ENCODE measurements around the gene RUBCN. TPM values are rescaled to one million over a fixed set of nuclear protein-coding genes. Genes with fewer than 3 reads are reported as not detected.

The RUBCN gene
- polyA plus RNA-seq, 1 of the 3 experiments (the other 2 are of a cell fraction): 14.9 TPM

DNA sequence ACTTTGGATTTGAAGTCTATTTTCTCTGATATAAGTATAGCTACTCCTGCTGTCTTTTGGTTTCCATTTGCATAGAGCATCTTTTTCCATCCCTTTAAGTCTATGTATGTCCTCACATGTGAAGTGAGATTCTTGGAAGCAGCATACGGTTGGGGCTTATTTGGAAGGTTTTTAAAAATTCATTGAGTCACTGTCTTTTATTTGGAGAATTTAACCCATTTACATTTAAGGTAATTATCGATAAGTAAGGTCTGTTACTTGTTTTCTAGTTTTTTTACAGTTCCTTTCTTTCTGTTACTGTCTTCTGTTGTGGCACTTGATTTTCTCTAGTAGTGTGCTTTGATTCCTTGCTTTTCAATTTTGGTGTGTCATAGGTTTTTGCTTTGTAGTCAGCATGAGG is 14.0 kb downstream of the RUBCN start:
- Histone ChIP-seq H3K4me2 (no peak overlapping the region), H3K79me2 (ENCODE audit: insufficient read depth) (peaks cover 25% of the 10 kb centered on the region; the same call in 1 of the 2 replicates), H3K27me3 (ENCODE audit: insufficient read depth) (no peaks in the 10 kb centered on the region), H2AFZ (ENCODE audit: low read depth) (no peak overlapping the region), H3K9me3 (peaks cover 4% of the 10 kb centered on the region; the same call in 1 of the 2 replicates), H3K27ac (ENCODE audit: low read depth in 2 of 2, low read length in 1 of 2) (no peak overlapping the region), H3K36me3 (replicated peaks in 1 of 2; ENCODE audit: control insufficient read depth in 1 of 2, insufficient read depth in 2 of 2, low read length in 1 of 2) (peaks cover 0 to 4% of the 10 kb centered on the region in 2 experiments), H3K4me3 (ENCODE audit: low read depth in 2 of 2, low read length in 1 of 2) (no peak overlapping the region), H4K20me1 (ENCODE audit: insufficient read depth) (no peaks in the 10 kb centered on the region), H3K9ac (no peak overlapping the region), H3K9me2 (no peaks in the 10 kb centered on the region), H3F3A (replicated peaks; ENCODE audit: insufficient read depth) (no peaks in the 10 kb centered on the region), H3K4me1 (ENCODE audit: control insufficient read depth in 1 of 2, insufficient read depth in 2 of 2, low read depth in 1 of 2, low read length in 1 of 2) (peaks cover 0 to 7% of the 10 kb centered on the region in 2 experiments; a peak in 1 of 4 replicates)
- POLR2A ChIA-PET: no interaction called here
- 95% methylated on average over 2 of the region's 2 CpGs for WGBS (ENCODE audit: low lambda C conversion rate)
- TF ChIP-seq TEAD4 (IDR thresholded peaks at IDR 0.05; ENCODE audit: borderline replicate concordance, insufficient read depth) (no peak), FOSL2 (IDR thresholded peaks at IDR 0.05; ENCODE audit: borderline replicate concordance, low read depth) (no peak), GABPA (IDR thresholded peaks at IDR 0.05; ENCODE audit: low read depth) (no peak), SIN3A (IDR thresholded peaks at IDR 0.05; ENCODE audit: borderline replicate concordance, low read depth, low read length) (no peak), JUND (IDR thresholded peaks at IDR 0.05) (no peak), NFIC (IDR thresholded peaks at IDR 0.05; ENCODE audit: borderline replicate concordance) (no peak), EZH2phosphoT487 (IDR thresholded peaks at IDR 0.05; ENCODE audit: borderline replicate concordance, low read depth) (no peak), SMC3 (IDR thresholded peaks at IDR 0.05; ENCODE audit: low read depth, low read length) (no peak), MXI1 (IDR thresholded peaks at IDR 0.05; ENCODE audit: low read depth, low read length) (no peak), CHD2 (IDR thresholded peaks at IDR 0.05; ENCODE audit: low read length, partially characterized antibody) (no peak), EP300 (IDR thresholded peaks at IDR 0.05; ENCODE audit: borderline replicate concordance in 1 of 2, low read depth in 1 of 2, low read length in 1 of 2) (no peak), TAF1 (IDR thresholded peaks at IDR 0.05; ENCODE audit: borderline replicate concordance, low read depth, low read length) (no peak), ELF1 (IDR thresholded peaks at IDR 0.05) (no peak)
- TF ChIP-seq, protein P1, sequence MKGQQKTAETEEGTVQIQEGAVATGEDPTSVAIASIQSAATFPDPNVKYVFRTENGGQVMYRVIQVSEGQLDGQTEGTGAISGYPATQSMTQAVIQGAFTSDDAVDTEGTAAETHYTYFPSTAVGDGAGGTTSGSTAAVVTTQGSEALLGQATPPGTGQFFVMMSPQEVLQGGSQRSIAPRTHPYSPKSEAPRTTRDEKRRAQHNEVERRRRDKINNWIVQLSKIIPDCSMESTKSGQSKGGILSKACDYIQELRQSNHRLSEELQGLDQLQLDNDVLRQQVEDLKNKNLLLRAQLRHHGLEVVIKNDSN (IDR thresholded peaks at IDR 0.05; ENCODE audit: borderline replicate concordance, low read depth): no peak
- TF ChIP-seq, protein P2, sequence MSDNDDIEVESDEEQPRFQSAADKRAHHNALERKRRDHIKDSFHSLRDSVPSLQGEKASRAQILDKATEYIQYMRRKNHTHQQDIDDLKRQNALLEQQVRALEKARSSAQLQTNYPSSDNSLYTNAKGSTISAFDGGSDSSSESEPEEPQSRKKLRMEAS (IDR thresholded peaks at IDR 0.05; ENCODE audit: low read depth): no peak
- TF ChIP-seq, protein P3, sequence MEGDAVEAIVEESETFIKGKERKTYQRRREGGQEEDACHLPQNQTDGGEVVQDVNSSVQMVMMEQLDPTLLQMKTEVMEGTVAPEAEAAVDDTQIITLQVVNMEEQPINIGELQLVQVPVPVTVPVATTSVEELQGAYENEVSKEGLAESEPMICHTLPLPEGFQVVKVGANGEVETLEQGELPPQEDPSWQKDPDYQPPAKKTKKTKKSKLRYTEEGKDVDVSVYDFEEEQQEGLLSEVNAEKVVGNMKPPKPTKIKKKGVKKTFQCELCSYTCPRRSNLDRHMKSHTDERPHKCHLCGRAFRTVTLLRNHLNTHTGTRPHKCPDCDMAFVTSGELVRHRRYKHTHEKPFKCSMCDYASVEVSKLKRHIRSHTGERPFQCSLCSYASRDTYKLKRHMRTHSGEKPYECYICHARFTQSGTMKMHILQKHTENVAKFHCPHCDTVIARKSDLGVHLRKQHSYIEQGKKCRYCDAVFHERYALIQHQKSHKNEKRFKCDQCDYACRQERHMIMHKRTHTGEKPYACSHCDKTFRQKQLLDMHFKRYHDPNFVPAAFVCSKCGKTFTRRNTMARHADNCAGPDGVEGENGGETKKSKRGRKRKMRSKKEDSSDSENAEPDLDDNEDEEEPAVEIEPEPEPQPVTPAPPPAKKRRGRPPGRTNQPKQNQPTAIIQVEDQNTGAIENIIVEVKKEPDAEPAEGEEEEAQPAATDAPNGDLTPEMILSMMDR (IDR thresholded peaks at IDR 0.05): no peak
- TF ChIP-seq, protein P4, sequence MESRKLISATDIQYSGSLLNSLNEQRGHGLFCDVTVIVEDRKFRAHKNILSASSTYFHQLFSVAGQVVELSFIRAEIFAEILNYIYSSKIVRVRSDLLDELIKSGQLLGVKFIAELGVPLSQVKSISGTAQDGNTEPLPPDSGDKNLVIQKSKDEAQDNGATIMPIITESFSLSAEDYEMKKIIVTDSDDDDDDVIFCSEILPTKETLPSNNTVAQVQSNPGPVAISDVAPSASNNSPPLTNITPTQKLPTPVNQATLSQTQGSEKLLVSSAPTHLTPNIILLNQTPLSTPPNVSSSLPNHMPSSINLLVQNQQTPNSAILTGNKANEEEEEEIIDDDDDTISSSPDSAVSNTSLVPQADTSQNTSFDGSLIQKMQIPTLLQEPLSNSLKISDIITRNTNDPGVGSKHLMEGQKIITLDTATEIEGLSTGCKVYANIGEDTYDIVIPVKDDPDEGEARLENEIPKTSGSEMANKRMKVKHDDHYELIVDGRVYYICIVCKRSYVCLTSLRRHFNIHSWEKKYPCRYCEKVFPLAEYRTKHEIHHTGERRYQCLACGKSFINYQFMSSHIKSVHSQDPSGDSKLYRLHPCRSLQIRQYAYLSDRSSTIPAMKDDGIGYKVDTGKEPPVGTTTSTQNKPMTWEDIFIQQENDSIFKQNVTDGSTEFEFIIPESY (IDR thresholded peaks at IDR 0.05; ENCODE audit: borderline replicate concordance, low read depth): no peak
- CTCF ChIA-PET: interaction anchor here (0.6 to 0.8 kb wide), 2 partner anchors 10 to 53 kb away, joined by 3 read pairs; no protein-coding TSS in a partner anchor
- DNase-seq: no peak

All from SK-N-SH (cell line).